ENCODE data around the gene ZFPM1.

The ZFPM1 gene

DNA sequence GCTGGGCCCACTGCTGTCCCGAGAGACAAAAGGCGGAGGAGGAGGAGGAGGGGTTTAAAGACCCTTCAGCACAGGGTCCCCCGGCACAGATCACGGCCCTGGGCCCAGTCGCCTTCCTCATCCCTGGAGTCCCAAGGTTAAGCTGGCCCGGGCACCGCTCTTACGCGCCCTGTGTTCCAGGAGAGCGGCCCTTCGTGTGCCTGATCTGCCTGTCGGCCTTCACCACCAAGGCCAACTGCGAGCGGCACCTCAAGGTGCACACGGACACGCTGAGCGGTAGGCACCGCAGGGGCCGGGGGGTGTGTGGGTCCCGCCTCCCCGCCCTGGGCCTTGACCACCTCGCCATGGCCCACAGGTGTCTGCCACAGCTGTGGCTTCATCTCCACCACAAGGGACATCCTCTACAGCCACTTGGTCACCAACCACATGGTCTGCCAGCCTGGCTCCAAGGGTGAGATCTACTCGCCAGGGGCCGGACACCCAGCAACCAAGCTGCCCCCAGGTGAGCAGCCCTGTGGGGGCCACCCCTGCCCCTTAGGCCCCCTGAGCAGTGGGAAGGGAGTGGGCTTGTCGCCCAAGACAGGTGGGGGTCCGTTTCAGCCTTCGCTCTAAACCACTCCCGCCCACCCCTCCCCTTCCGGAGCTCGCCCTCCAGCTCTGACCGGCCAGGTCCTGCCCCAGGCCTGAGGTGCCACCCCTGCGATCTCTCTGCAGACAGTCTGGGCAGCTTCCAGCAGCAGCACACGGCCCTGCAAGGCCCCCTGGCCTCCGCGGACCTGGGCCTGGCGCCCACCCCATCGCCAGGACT lies 79.6 kb downstream of the ZFPM1 start:
- DNase-seq = no peak

DNA sequence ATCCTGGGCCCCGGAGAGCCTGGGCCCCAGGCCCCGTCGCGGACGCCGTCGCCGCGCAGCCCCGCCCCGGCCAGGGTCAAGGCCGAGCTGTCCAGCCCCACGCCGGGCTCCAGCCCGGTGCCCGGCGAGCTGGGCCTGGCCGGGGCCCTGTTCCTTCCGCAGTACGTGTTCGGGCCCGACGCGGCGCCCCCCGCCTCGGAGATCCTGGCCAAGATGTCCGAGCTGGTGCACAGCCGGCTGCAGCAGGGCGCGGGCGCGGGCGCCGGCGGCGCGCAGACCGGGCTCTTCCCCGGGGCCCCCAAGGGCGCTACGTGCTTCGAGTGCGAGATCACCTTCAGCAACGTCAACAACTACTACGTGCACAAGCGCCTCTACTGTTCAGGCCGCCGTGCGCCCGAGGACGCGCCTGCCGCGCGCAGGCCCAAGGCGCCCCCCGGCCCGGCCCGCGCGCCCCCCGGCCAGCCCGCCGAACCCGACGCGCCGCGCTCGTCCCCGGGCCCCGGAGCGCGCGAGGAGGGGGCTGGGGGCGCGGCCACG lies 80.4 kb downstream of the ZFPM1 start:
- no peak for DNase-seq

DNA sequence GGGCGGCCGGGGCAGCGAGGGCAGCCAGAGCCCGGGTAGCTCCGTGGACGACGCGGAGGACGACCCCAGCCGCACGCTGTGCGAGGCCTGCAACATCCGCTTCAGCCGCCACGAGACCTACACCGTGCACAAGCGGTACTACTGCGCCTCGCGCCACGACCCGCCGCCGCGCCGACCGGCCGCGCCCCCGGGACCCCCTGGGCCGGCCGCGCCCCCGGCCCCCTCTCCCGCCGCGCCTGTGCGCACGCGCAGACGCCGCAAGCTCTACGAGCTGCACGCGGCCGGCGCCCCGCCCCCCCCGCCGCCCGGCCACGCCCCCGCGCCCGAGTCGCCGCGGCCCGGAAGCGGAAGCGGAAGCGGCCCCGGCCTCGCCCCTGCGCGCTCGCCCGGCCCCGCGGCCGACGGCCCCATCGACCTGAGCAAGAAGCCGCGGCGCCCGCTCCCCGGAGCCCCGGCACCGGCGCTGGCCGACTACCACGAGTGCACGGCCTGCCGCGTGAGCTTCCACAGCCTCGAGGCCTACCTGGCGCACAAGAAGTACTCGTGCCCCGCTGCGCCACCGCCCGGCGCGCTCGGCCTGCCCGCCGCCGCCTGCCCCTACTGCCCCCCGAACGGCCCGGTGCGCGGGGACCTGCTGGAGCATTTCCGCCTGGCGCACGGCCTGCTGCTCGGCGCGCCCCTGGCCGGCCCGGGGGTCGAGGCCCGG lies 81.0 kb downstream of the ZFPM1 start:
- peak; percentile 66 for DNase-seq

DNA sequence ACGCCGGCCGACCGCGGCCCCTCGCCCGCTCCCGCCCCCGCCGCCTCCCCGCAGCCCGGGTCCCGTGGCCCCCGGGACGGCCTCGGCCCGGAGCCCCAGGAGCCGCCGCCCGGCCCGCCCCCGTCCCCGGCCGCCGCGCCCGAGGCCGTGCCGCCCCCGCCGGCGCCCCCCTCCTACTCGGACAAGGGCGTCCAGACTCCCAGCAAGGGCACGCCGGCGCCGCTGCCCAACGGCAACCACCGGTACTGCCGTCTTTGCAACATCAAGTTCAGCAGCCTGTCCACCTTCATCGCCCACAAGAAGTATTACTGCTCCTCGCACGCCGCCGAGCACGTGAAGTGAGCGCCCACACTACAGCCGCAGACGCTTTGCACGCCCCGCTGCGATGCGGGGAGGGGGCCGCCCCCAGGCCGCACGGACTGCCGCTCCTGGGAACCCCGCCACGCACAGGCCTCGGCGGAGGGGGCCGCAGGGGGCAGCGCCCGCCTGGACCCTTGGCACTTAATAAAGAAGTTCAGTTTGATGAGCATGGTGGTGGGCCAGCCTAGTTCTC lies 81.6 kb downstream of the ZFPM1 start:
- DNase-seq = no peak

DNA sequence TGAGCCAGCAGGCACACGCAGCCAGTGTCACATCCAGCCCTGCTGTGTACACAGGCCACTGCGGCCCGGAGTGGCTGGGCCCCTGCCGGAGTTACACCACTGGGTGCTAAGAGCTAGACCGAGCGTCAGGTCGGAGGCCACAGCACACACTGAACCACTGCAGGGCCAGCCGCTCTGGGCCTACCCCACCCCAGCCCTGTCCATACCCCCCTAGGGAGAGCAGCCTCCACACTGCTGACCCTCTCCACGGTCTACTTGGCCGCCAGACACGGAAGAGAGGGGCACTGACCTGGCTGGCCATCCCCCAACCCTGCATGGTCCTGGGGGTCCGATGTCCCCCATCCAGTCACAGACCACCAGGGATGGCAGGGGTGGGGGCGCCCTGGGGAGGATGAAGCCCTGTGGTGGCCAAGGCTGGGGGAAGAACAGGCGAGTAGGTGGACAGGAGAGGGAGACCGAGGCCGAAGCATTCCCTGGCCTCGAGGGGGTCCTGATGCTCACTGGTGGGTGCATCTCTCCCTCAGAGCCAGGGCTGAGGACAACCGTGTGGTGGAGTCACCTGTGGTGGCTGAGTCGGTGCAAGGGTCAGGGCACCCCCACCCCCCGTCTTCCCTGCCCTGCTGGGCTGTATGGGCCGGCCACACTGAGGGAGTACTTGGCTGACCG lies 82.2 kb downstream of the ZFPM1 start:
- no peak for DNase-seq

DNA sequence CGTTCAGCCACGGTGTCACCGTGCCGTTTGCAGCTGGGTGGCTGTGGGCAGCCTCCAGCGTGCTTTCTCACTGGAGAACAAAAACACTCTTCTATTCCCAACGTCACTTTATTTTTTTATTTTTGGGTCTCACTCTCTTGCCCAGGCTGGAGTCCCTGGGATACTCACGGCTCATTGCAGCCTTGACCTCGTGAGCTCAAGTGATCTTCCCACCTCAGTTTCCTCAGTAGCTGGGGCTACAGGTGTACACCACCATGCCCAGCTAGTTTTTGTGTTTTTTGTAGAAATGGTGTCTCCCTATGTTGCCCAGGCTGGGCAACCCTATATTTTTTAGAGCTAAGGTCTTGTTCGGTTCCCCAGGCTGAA lies 82.8 kb downstream of the ZFPM1 start:
- no peak for DNase-seq

DNA sequence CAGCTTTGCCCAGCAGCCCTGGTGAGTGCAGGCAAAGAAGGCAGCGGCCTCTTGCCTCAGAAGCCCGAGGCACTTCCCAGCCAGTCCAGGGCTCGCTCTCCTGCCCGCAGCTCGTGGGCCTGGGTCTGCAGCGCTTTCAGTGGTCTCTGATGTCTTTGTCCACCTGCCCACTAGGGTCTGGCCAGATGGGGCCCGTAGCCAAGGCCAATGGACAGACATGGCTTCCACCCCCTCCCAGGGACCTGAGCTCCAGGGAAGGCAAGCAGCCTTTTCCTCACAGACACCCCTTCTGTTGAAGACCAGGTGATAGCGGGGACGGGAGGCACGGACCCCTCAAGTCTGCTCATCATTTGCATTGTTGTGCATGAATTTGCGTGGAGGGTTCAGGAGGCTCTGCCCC lies 83.4 kb downstream of the ZFPM1 start:
- no peak for DNase-seq

DNA sequence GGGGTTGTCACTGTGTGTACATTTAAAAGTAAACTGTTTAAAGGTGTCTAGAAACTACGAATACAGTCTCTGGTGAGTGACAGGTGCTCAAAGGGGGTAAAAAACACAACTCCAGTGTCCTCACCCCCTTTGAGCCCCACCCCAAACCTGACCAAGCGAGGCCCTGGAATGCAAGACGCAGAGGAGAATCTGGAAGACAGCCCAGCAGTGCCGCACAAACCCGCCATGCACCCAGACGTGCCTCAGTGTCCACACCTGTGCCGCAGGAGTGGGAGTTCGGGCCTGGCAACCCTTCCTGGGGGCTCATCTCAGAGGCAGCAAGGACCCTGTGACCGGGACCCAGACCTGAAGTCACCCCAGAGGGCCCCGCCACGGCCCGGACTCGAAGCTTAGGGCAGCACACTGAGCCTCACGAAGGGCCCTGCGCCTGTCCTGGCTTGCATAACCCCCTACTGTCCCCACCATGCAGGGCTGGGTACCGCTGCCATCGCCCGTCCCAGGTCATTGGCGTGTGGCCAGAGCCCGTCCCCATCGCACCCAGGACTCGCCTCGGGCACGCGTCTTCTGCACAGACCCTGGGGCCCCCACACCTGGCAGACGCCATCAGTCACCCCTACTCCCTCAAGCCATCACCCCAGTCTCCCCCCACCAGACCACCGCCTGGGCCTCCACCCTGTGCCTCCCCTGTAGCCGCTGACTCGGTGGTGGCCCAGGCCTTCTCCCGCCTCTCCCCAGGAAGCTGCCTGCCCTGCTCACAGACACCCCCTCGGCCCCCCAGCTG lies 84.1 kb downstream of the ZFPM1 start:
- no peak for DNase-seq

DNA sequence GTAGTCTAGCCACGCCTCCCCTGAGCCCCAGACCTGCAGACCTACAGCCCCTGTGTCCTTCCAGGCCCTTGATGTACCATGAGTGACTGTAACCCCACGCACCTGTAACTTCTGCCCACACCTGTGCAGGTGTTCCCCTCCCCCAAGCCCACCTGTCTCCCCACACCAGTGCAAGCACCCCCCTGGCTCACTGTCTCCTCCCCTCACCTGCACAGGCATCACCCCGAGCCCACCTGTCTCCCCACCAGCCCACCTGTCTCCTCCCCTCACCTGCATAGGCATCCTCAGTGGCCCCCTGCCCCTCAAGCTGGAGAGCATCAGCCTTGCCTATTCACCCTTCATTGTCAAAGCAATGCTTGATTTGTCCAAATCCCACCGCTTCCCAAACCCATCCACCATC lies 84.8 kb downstream of the ZFPM1 start:
- no peak for DNase-seq

DNA sequence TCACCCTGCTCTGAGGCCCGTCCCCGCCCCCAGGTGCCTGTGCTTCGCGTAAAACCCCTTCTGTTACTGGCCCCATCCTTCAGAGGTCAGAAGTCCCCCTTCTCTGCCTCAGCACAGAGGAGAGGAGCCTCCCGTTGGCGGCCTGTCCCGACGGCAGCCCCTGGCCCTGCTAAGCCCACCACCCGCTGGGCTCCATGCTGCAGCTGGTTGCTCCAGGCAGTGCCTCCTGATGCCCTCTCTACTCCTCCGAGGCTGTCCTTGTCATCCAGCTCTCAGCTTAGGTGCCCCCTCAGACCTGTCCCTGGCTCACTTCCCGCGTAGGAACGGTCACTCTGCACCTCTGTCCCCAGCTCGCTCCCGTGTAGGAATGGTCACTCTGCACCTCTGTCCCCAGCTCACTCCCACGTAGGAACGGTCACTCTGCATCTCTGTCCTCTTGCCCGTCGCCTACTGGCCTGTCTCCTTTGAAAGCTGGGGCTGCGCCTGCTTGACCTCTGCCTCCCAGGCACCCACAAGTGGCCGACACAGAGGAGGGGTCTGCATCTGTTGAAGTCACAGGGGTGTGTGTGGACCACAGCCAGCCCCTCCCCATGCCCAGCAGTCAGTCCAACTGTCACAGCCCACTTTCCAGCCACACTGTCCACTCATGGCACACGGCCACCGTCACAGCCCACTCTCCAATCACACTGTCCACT lies 85.4 kb downstream of the ZFPM1 start:
- DNase-seq = no peak

DNA sequence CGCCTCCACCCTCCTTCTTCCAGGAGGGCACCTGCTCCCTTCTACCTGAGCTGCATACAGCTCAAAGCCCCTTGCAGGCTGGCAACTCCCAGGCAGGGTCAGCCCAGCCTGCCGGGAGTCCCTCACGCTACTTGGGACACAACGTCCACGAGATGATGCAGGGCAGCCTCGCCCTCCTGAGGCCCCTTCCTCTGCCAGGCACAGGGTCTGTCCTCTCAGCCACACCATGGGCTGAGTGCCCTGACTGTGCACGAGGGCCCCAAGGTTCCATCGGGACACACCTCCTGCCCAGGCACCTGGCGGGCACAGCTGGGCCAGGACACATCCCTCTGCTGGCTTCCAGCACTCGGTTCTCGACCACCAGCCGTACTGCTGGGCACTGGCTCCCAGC lies 86.2 kb downstream of the ZFPM1 start:
- no peak for DNase-seq

DNA sequence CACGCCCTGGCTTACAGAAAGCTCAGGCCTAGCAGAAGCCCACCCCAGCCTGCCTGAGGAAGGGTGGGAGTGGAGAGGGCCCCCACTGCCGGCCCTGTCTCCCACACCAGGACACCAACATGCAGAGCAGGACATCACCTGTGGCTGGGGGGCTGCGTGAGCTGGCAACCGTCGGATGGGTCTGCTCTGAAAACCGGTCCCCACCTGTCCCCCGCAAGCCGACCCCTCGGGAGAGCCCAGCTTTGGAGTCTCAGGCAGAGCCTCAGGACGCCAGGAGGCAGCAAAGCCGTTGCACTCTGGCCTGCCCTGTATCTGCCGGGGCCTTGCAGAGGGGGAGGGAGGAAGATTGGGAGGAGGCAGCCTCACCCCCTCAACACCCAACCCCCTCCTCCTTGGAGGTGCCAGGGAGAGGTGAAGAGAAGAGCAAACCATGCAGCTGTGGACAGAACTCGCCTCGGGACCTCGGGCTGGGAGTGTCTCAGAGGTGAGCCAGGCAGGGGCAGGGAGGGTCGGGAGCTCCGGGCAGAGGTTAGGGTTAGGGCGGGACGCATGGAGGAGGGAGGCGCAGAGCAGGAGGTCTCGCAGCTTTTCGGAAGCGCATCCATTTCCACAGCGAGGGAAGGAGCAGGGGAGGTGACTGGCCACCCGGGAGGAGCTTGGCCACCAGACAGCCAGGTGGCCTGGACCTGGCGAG lies 86.7 kb downstream of the ZFPM1 start:
- no peak for DNase-seq

DNA sequence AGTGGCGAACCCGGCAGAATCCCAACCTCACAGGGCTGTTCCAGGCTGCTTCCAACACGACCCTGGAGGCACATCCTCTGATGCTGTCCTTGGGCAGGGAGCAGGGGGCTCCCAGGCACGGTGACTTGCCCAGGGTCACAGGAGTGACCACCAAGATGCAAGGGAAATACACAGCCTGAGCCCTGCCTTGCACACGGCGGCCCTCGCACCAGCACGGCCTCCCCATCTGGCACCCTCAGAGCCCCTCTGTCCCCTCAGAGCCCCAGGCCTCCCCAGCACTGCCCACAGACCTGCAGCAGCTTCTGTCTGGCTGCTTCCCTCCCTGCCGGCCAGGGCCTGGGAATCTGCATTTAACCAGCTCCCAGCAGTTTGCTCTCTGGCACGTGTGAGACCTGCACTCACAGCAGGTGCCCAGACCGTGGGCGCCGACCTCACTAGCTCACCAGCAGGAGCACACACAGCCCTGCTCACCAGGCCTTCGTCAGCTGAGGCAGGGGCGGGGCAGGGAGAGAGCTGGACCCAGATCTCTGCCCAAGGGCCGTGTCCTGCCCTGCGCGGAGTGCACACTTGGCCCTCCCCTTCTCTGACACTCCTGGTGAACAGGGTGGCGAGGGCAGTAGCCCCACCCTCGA lies 87.4 kb downstream of the ZFPM1 start:
- no peak for DNase-seq

DNA sequence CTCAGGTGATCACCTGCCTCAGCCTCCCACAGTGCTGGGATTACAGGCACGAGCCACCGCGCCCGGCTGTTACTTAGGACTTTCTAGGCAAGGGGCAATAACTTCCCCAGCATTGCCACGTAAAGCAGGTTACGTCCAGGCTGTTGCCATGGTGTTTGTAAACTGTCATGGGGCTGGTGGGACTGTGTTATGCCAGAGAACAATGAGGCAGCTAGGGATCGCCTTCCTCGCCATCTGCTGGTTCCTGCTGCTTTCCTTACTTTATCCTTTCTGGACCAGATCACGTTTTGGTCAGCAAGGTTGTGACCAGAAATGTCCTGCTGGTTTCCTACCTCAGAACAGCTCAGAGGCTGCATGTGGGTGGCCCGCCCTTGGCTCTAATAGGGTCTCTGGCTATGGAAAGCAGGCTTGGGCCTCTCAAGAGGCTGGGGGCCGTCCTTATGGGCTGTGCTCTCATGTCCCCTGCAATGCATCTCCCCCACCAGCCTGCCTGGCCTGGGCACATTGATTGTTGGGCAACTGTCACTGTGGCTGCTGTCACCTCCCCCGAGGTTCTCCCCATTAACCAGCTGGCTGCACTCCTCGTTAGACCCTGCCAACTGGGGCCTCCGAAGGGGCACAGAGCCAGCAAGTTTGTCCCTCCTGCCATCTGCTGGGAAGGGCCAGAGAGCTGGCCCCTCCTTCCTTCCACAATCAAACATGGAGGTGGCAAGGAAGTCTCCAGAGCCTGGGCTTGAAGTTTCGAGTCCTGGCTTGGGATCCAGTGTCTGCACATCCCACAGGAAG lies 88.9 kb downstream of the ZFPM1 start:
- no peak for DNase-seq

DNA sequence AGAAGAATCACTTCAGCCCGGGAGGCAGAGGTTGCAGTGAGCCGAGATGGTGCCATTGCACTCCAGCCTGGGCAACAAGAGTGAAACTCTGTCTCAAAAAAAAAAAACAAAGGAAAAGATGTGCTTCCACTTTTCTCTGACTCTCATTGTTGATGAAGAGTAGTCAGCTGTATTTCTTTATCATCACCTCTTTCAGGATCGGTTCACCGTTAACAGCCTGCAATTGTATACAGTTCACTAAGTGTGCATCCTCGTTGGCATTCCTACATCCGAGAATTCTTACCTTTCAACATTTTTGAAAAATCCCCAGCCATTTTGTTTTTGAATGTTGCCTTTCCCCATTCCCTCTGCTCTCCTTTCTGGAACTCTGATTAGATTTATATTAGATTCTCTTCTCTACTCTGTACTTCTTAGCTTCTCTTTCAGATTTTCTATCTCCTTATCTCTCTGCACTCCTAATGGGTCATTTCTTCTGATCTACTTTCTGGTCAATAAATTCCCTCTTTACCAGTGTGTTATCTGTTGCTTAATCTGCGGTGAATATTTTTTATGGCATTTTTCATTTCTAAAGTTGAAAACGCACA lies 90.2 kb downstream of the ZFPM1 start:
- no peak for DNase-seq

DNA sequence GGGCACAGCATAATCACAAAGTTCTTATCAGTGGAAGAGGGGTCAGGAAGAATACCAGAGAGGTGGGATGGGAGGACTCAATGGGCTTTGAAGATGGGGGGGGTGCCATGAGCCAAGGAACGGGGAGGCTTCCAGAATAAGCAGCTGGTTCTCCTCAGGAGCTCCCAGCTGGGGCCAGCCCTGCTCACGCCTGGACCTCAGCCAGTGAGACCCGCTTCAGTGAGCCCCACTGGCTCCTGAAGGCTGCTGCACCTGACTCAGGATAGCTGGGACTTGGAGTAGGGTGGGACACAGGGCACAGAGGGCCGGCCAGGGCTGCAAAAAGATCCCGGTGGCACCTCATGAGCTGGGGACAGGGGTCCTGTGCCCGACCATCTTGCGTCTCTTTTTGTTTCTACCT lies 92.7 kb downstream of the ZFPM1 start:
- no peak for DNase-seq

DNA sequence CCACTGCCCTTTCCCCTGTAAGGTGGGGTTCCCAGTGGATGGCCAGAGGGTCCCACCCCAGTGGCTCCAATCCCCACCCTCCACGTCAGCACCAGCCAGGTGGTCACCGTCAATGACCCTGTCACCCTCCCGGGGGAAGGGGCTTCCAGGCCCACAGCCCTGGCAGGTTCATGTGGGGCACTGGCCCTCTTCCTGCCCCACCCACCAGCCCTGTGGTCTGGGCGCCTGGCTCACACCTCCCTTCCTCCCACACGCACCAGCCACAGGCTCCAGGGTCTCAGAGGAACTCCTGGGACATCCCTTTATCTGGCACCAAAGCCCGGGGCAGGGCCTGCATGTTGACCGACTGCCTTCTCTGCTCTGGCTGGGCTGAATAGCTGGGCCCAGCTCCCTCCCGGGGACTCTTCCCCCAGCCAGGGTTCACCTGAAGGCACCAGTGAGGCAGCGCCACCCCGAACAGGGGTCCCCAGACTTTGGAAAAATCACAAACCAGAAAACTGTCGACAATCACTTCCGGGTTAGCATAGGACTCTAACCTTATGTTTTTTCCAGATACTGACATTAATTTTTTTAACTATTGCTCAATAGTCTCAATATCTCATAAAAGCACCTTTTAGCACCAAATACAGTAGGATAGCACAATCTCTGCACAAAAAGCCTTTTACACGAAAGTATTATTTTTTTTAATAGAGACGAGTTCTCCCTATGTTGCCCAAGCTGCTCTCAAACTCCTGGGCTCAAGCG lies 95.2 kb downstream of the ZFPM1 start:
- DNase-seq = no peak

DNA sequence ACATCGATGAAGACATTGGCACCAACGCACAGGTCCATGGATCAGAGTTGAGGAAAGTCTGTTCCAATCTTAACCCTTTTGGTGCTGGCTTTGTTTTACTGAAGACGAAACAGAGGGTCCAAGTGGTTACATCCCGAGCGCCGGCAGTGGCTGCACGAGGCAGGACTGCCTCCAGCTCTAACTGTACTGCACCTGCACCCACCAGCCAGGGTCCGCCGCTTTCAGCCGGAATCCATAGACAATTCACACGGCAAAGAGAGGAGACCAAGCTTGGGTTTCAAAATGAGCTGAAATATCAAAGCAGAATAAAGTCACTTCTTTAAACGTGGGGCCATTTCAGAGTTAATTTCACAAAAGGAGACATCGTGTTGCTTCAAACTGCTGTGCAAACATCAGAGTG lies 95.9 kb downstream of the ZFPM1 start:
- no peak for DNase-seq

DNA sequence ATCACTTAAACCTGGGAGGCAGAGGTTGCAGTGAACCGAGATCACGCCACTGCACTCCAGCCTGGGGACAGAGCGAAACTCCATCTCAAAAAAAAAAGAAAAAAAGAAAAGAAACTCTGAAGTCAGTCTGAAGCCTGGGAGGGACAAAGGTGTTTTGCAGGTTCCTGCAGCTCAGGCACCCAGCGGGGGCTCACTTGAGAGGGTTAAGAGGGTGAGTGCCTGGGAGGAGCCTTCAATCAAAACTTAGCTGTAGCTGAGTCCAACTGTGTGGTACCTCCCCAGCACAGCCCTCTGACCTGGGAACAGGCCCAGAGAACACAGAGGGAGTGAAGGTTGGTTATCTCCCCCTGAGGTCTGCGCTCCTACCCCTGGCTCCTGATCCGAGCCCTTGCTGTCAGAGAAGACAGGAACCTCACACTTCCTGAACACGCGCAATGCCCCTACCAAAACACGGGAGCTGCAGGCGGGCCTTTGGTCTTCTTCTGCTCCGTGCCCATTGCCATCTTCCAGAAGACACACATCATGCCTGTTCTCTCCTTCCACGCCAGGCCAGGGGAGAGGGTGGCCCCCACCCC lies 96.7 kb downstream of the ZFPM1 start:
- no peak for DNase-seq

All from activated T-cell treated with anti-CD3 and anti-CD28 coated beads for 4 hours (primary cell).